ENCODE data around the gene MGST3. TPM values are rescaled to one million over a fixed set of nuclear protein-coding genes. Genes with fewer than 3 reads are reported as not detected.

Gene MGST3
- total and polyA plus RNA-seq, 2 donors (not counting 1 experiment from before 2014, with no cell fraction given) = 35.6 to 41.7 TPM

GRCh38 chr1:165639821-165640623, 9.0 kb downstream of the MGST3 start:
- no peak overlapping the region for H2AFZ ChIP-seq (ENCODE audit: insufficient read depth, low read depth, low read length, poor library complexity, severe bottlenecking)
- WGBS (ENCODE audit: insufficient coverage) = 100% methylated on average over 1 of the region's 1 CpG
- no peaks in the 10 kb centered on the region for H3K9me3 ChIP-seq (ENCODE audit: control extremely low read depth in 1 of 3, control insufficient read depth in 2 of 3, insufficient read depth in 1 of 3, low read length in 2 of 3)
- H3K27ac ChIP-seq (ENCODE audit: low read length in 2 of 2) = no peak overlapping the region
- H3K79me2 ChIP-seq (ENCODE audit: control insufficient read depth, insufficient read depth, low read length) = peaks cover 26% of the 10 kb centered on the region
- no peaks in the 10 kb centered on the region for H3K27me3 ChIP-seq (replicated peaks in 1 of 4; ENCODE audit: control extremely low read depth in 1 of 4, control insufficient read depth in 3 of 4, insufficient read depth in 4 of 4, low read length in 3 of 4)
- DNase-seq (no peak), ATAC-seq (ENCODE audit: low read depth) (no peak)
- no peak overlapping the region for H3K4me2 ChIP-seq (replicated peaks; ENCODE audit: low read depth, low read length, poor library complexity, severe bottlenecking)
- no peak overlapping the region for H3K9ac ChIP-seq (ENCODE audit: low read length)
- no peak overlapping the region for H3K27ac Mint-ChIP-seq
- peaks cover 12% of the 10 kb centered on the region for H4K20me1 ChIP-seq (ENCODE audit: control insufficient read depth, insufficient read depth, low read length, poor library complexity, severe bottlenecking)
- TF ChIP-seq EZH2 (IDR thresholded peaks at IDR 0.05; ENCODE audit: borderline replicate concordance, insufficient read depth, low read depth, low read length, poor library complexity, severe bottlenecking) (no peak), CTCF (IDR thresholded peaks at IDR 0.05) (no peak)
- H3K9me3 Mint-ChIP-seq (ENCODE audit: insufficient read depth) = no peaks in the 10 kb centered on the region
- no peaks in the 10 kb centered on the region for H3K27me3 Mint-ChIP-seq
- H3K4me1 ChIP-seq (ENCODE audit: control insufficient read depth in 2 of 2, insufficient read depth in 2 of 2, low read length in 2 of 2) = peaks cover 11 to 12% of the 10 kb centered on the region in 2 donors
- H3K4me1 Mint-ChIP-seq = peaks cover 15% of the 10 kb centered on the region
- ChIA-PET CTCF (interaction anchor here (0.5 kb wide), 1 partner anchor 20 kb away, joined by 3 read pairs; no protein-coding TSS in a partner anchor), POLR2A (no interaction called here)
- H3K4me3 Mint-ChIP-seq = no peak overlapping the region
- intact Hi-C loops (cut with micrococcal nuclease) = loop anchor here (10.0 kb wide), 1 partner anchor 185 kb away; the partner anchor contains the start of gene UCK2
- no peaks in the 10 kb centered on the region for H3K36me3 ChIP-seq (replicated peaks in 1 of 2; ENCODE audit: control extremely low read depth in 1 of 2, control insufficient read depth in 1 of 2, extremely low read depth in 1 of 2, insufficient read depth in 2 of 2, low read length in 1 of 2)
- H3K4me3 ChIP-seq (ENCODE audit: control extremely low read depth in 1 of 5, extremely low read depth in 1 of 5, insufficient read depth in 1 of 5, low read depth in 2 of 5, low read length in 4 of 5) = no peak overlapping the region

Data from B cell (primary cell).